Mucosa of rectum (tissue), 2 donors: Measurements from ENCODE around the gene DQX1.
A peak's percentile ranks its signal among the peaks of the same experiment; 100 is the strongest.

Experiments used
- H3K27ac ChIP-seq, 2 donors: one replicate each; pipeline ENCODE4 v1.7.0; 2013; ENCODE audit warnings: inconsistent platforms in 2 of 2, low read depth in 2 of 2, low read length in 2 of 2
- H3K27me3 ChIP-seq, 2 donors: one replicate each; pipeline ENCODE4 v1.7.0; 2013; ENCODE audit warnings: low read length in 2 of 2; ENCODE audit not compliant: control insufficient read depth in 2 of 2, insufficient read depth in 2 of 2
- H3K36me3 ChIP-seq, 2 donors: one replicate each; pipeline ENCODE4 v1.7.0; 2013; ENCODE audit warnings: low read length in 2 of 2; ENCODE audit not compliant: control insufficient read depth in 2 of 2, insufficient read depth in 2 of 2
- H3K4me1 ChIP-seq, 2 donors: one replicate each; pipeline ENCODE4 v1.7.0; 2013; ENCODE audit warnings: low read length in 2 of 2, mild to moderate bottlenecking in 1 of 2; ENCODE audit not compliant: control insufficient read depth in 2 of 2, insufficient read depth in 2 of 2
- H3K4me3 ChIP-seq, 2 donors: one replicate each; pipeline ENCODE4 v1.7.0; 2013; ENCODE audit warnings: low read length in 2 of 2
- H3K9ac ChIP-seq, 2 donors: one replicate each; pipeline ENCODE4 v1.7.0; 2013; ENCODE audit warnings: low read length in 2 of 2, low read depth in 1 of 2, mild to moderate bottlenecking in 1 of 2
- H3K9me3 ChIP-seq, 2 donors: one replicate each; pipeline ENCODE4 v1.7.0; 2013; ENCODE audit warnings: low read length in 2 of 2; ENCODE audit not compliant: control insufficient read depth in 2 of 2
- donor health status: healthy.
- donor health status: Normal muscosa, but diverticular disease.

DQX1 gene

GRCh38 chr2:74524955-74525716, 895 bp downstream of the DQX1 start:
- no peaks in the 10 kb centered on the region for H3K9me3 ChIP-seq
- peak overlapping the region; percentile 65 to 69 for H3K4me3 ChIP-seq
- H3K27ac ChIP-seq = peak overlapping the region; percentile 76 to 82
- peaks cover 12 to 30% of the 10 kb centered on the region in 2 donors for H3K36me3 ChIP-seq
- no peaks in the 10 kb centered on the region for H3K27me3 ChIP-seq
- H3K9ac ChIP-seq = peak overlapping the region in 1 of 2 donors; percentile 74
- peaks cover 20 to 23% of the 10 kb centered on the region in 2 donors for H3K4me1 ChIP-seq

GRCh38 chr2:74524005-74524404, 2.0 kb downstream of the DQX1 start:
- H3K9me3 ChIP-seq = no peaks in the 10 kb centered on the region
- no peak overlapping the region for H3K9ac ChIP-seq
- H3K27ac ChIP-seq = no peak overlapping the region
- H3K27me3 ChIP-seq = peaks cover 0 to 5% of the 10 kb centered on the region in 2 donors
- H3K4me1 ChIP-seq = peaks cover 20% of the 10 kb centered on the region in 2 donors
- H3K36me3 ChIP-seq = peaks cover 12 to 32% of the 10 kb centered on the region in 2 donors
- H3K4me3 ChIP-seq = no peak overlapping the region

DNA sequence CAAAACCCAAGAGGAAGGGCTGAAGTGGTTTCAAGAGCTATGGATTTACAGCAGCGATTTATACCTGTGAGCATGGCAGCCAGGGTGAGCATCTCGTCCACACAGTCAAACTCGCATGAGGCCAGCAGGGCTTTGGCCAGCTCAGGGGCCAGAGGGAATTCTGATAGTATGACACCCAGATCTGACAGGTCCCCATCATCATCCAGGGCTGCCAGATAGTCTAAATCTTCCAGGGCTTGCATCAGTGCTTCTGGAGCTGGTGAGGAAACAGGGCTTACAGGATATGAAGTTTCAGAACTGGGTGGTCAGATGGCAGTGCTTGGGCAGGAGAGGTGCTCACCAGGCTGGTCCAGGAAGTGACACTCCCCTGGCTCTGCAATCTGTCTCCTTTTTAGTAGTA, 3.5 kb downstream of the DQX1 start:
- no peak overlapping the region for H3K27ac ChIP-seq
- H3K4me3 ChIP-seq = no peak overlapping the region
- H3K36me3 ChIP-seq = peaks cover 12 to 22% of the 10 kb centered on the region in 2 donors

DNA sequence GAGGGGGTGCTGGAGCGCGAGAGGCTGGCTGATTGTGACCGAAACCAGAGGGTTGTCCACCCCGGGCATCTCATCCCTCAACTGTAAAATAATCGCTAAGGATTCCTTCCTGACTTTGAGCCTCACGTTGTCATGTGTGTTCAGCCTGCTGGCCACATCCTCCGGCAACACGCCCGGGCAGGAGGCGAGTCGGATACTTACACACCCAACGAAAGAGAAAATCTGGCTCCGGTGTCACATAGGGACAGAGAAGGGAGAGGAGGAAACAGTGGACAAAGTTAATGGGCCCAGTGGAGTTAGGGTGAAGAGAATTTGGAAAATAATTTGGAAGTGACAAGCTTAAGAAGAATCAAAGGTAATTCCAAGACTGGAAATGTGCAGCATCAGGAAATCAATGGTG, 9.4 kb downstream of the DQX1 start:
- H3K27me3 ChIP-seq = peaks cover 42 to 46% of the 10 kb centered on the region in 2 donors

More for the DNA sequence above, 3.5 kb downstream of the DQX1 start:
- Histone ChIP-seq H3K9me3 (no peaks in the 10 kb centered on the region), H3K27me3 (peaks cover 0 to 15% of the 10 kb centered on the region in 2 donors), H3K4me1 (peaks cover 9 to 10% of the 10 kb centered on the region in 2 donors), H3K9ac (no peak overlapping the region)

GRCh38 chr2:74515981-74516633, 9.9 kb downstream of the DQX1 start:
- Histone ChIP-seq H3K4me1 (peaks cover 6 to 8% of the 10 kb centered on the region in 2 donors), H3K36me3 (peaks cover 0 to 2% of the 10 kb centered on the region in 2 donors), H3K4me3 (peak overlapping the region; percentile 7 to 44), H3K27me3 (peaks cover 47 to 51% of the 10 kb centered on the region in 2 donors), H3K9me3 (no peaks in the 10 kb centered on the region), H3K9ac (no peak overlapping the region), H3K27ac (no peak overlapping the region)

More for the DNA sequence above, 9.4 kb downstream of the DQX1 start:
- H3K4me3 ChIP-seq = no peak overlapping the region
- peaks cover 6 to 8% of the 10 kb centered on the region in 2 donors for H3K4me1 ChIP-seq
- H3K9me3 ChIP-seq = no peaks in the 10 kb centered on the region
- H3K36me3 ChIP-seq = peaks cover 0 to 2% of the 10 kb centered on the region in 2 donors
- H3K9ac ChIP-seq = no peak overlapping the region
- H3K27ac ChIP-seq = no peak overlapping the region

DNA sequence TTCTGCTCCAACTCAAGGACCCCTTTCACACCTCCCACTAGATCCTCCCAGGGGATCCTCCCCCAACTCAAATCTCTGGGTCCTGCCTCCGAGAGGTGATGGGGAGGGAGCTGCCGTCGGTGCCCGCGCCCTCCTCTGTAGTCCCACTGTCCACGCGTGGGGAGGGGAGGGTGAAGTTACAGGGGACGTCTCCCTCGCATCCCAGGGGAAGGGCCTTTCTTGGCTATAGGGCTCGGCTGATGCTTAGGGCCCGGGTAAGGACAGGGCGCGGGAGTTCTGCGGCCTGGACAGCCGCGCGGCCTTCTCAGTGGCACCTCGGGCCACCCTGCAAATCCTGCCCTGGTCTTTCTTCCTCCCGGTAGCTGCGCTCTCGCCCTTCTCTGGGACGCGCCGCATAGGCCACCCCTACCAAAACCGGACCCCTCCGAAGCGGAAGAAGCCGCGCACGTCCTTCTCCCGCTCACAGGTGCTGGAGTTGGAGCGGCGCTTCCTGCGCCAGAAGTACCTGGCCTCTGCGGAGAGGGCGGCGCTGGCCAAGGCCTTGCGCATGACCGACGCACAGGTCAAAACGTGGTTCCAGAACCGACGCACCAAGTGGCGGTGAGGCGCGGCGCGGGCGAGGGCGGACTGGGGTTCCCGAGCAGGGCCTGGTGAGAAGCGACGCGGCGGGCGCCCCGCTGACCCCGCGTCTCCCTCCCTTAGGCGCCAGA, 10.6 kb downstream of the DQX1 start:
- Histone ChIP-seq H3K27ac (no peak overlapping the region), H3K9me3 (no peaks in the 10 kb centered on the region), H3K36me3 (peaks cover 0 to 2% of the 10 kb centered on the region in 2 donors), H3K9ac (no peak overlapping the region), H3K27me3 (peaks cover 52 to 57% of the 10 kb centered on the region in 2 donors), H3K4me1 (peaks cover 6 to 8% of the 10 kb centered on the region in 2 donors), H3K4me3 (peak overlapping the region in 1 of 2 donors; percentile 7)

GRCh38 chr2:74514368-74515270, 11.4 kb downstream of the DQX1 start, which contains the start of gene TLX2:
TSS of gene TLX2 (plus strand) at chr2:74514450. CDS start at chr2:74514807, 357 bp downstream.
- Histone ChIP-seq H3K36me3 (peaks cover 0 to 2% of the 10 kb centered on the region in 2 donors), H3K4me1 (peaks cover 6 to 8% of the 10 kb centered on the region in 2 donors), H3K27me3 (peaks cover 58 to 62% of the 10 kb centered on the region in 2 donors), H3K4me3 (no peak within 1 kb of the TSS), H3K9me3 (no peaks in the 10 kb centered on the region), H3K27ac (no peak within 1 kb of the TSS), H3K9ac (no peak within 1 kb of the TSS)

GRCh38 chr2:74513605-74514367, 12.2 kb downstream of the DQX1 start:
- Histone ChIP-seq H3K9ac (no peak overlapping the region), H3K27me3 (peaks cover 56 to 59% of the 10 kb centered on the region in 2 donors), H3K36me3 (no peaks in the 10 kb centered on the region), H3K4me3 (no peak overlapping the region), H3K9me3 (no peaks in the 10 kb centered on the region), H3K4me1 (peaks cover 6 to 8% of the 10 kb centered on the region in 2 donors), H3K27ac (no peak overlapping the region)
